ENCODE data around the gene FOXO4.

Gene FOXO4

GRCh38 chrX:71144651-71145050, 49.0 kb downstream of the FOXO4 start, which contains the start of gene NLGN3:
Gene NLGN3, plus strand, starts transcription at chrX:71144841. Its CDS starts 2,909 bp downstream, at chrX:71147750.
- no peak for DNase-seq

GRCh38 chrX:71147496-71148277, 52.0 kb downstream of the FOXO4 start:
- DNase-seq, result no peak

DNA sequence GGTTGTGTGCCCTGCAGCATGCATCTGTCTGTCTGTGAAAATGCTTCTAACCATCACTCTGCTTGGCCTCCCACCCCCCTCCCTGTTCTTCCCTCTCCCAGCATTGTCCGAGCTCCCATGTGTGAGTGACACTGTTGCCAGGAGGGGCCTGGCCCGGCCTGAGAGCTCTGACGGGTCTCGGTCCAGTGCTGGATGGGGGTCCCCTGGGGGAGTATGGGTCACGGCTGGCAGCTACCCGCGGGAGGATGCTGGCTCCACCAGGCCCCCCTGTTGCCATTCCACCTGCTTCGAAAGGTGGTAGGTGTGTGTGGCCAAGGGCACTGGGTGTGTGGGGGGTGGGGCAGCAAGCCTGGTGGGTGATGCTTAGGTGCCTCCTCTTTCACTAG, 52.6 kb downstream of the FOXO4 start:
- DNase-seq, result no peak

- no peak for DNase-seq
These were observed 55.7 kb downstream of the FOXO4 start for GRCh38 chrX:71151366-71151765.
